K562 (cell line): ENCODE measurements around the gene SNRNP200. TPM values are rescaled to one million over a fixed set of nuclear protein-coding genes. Genes with fewer than 3 reads are reported as not detected.

Source experiments
- ATAC-seq: fragments of 200-7000 bp; cut with Tn5 transposase; 3 replicates; pipeline ENCODE4 v1.9.1; 2020; ENCODE audit warnings: moderate library complexity
- BruUV-seq: library from RNA; stranded (reverse); fragments of 400-500 nt; replicated peaks from 2 replicates; lab custom pipeline; 2021; lab: Mats Ljungman, UMichigan
- CTCF ChIA-PET: fragments of 300-600 bp; formaldehyde crosslinking; extraction: SDS; loops from one replicate; lab custom pipeline; 2021; ENCODE audit warnings: low intra/inter-chr PET ratio; lab: Yijun Ruan, JAX
- POLR2A ChIA-PET: fragments of 300-600, 350-650 bp; sonication (Branson Sonifier 250); formaldehyde crosslinking; extraction: SDS; loops from one replicate; lab custom pipeline; 2021; ENCODE audit warnings: antibody characterized with exemption, inconsistent platforms; lab: Yijun Ruan, JAX
- DNase-seq, 4 experiments: peaks; one replicate each; pipeline versions ENCODE4 v3.0.0 to v3.0.0-alpha.2; 2011 to 2018; ENCODE audit warnings: low spot score in 3 of 4, mixed read lengths in 3 of 4; ENCODE audit errors: extremely low read depth in 1 of 4
- FAIRE-seq: peaks from 2 replicates; lab custom pipeline; 2011; peaks lifted over from hg19 to GRCh38; lab: Jason Lieb, UNC
- H2AFZ ChIP-seq: 2 replicates; pipeline ENCODE4 v1.6.0; 2011; ENCODE audit warnings: low read depth, low read length, control low read depth, inconsistent platforms
- H3K27ac ChIP-seq: fragments of 200-600 bp; 3 replicates; pipeline ENCODE4 v1.8.0; 2011; ENCODE audit warnings: low read depth, mild to moderate bottlenecking, control low read depth, inconsistent platforms, low read length, moderate library complexity, mixed read lengths; ENCODE audit errors: extremely low read depth
- H3K27me3 ChIP-seq, 2 experiments: fragments of 300-600 bp in 1 of 2; 2 replicates in 1 of 2; 3 replicates in 1 of 2; pipeline versions ENCODE4 v1.6.0 to v1.8.0; 2011; ENCODE audit warnings: inconsistent platforms in 2 of 2, low read length in 2 of 2, mild to moderate bottlenecking in 1 of 2, mixed read lengths in 1 of 2, moderate library complexity in 1 of 2; ENCODE audit not compliant: control insufficient read depth in 2 of 2, insufficient read depth in 2 of 2
- H3K36me3 ChIP-seq: fragments of 300-600 bp; 3 replicates; pipeline ENCODE4 v1.8.0; 2011; ENCODE audit warnings: mild to moderate bottlenecking, low read length, inconsistent platforms; ENCODE audit not compliant: control insufficient read depth, insufficient read depth
- H3K4me1 ChIP-seq, 2 experiments: fragments of 200-600 bp in 1 of 2; replicated peaks in 1 of 2; 2 replicates in 1 of 2; 3 replicates in 1 of 2; pipeline versions ENCODE4 v1.5.1 to v1.8.0; 2011; ENCODE audit warnings: inconsistent platforms in 2 of 2, low read length in 2 of 2, mild to moderate bottlenecking in 1 of 2, mixed read lengths in 1 of 2, moderate library complexity in 1 of 2; ENCODE audit not compliant: control insufficient read depth in 2 of 2, insufficient read depth in 2 of 2
- H3K4me2 ChIP-seq: 2 replicates; pipeline ENCODE4 v1.6.1; 2011; ENCODE audit warnings: low read length, control low read depth, inconsistent platforms, mixed read lengths; ENCODE audit not compliant: insufficient read depth
- H3K4me3 ChIP-seq: fragments of 200-600 bp; sonication (generic), shearing (Covaris generic); 2 replicates; pipeline ENCODE4 v1.5.1; 2016; ENCODE audit warnings: control low read depth, inconsistent platforms
- H3K79me2 ChIP-seq: fragments of 200-600 bp; 3 replicates; pipeline ENCODE4 v1.8.0; 2011; ENCODE audit warnings: low read length, inconsistent platforms; ENCODE audit not compliant: control insufficient read depth, insufficient read depth
- H3K9ac ChIP-seq, 2 experiments: 2 replicates each; pipeline versions ENCODE4 v1.6.0 to v1.6.1; 2011; ENCODE audit warnings: low read depth in 2 of 2, low read length in 2 of 2, control low read depth in 1 of 2, inconsistent platforms in 1 of 2, mild to moderate bottlenecking in 1 of 2, mixed read lengths in 1 of 2; ENCODE audit not compliant: insufficient read depth in 1 of 2
- H3K9me1 ChIP-seq: one replicate; pipeline ENCODE4 v1.6.0; 2011; ENCODE audit warnings: inconsistent platforms, mild to moderate bottlenecking, low read length, moderate library complexity; ENCODE audit not compliant: control insufficient read depth, insufficient read depth
- H3K9me3 ChIP-seq: replicated peaks from 2 replicates; pipeline ENCODE4 v1.5.1; 2011; ENCODE audit warnings: low read depth, low read length, inconsistent platforms; ENCODE audit not compliant: control insufficient read depth, insufficient read depth
- H4K20me1 ChIP-seq: replicated peaks from 2 replicates; pipeline ENCODE4 v1.6.1; 2011; ENCODE audit warnings: low read length, inconsistent platforms, mixed read lengths; ENCODE audit not compliant: control insufficient read depth, insufficient read depth
- ARHGAP35 ChIP-seq: fragments of 450-650 bp; IDR thresholded peaks from 2 replicates; pipeline ENCODE4 v1.6.1; 2018; ENCODE audit not compliant: partially characterized antibody
- C11orf30 ChIP-seq: fragments of 450-650 bp; IDR thresholded peaks from 2 replicates; pipeline ENCODE4 v1.6.1; 2016; ENCODE audit warnings: low read depth, mild to moderate bottlenecking
- FOXO4 ChIP-seq: fragments of 450-650 bp; formaldehyde crosslinking; IDR thresholded peaks from 2 replicates; pipeline ENCODE4 v1.4.0; 2020; ENCODE audit warnings: mild to moderate bottlenecking, moderate library complexity
- HDAC1 ChIP-seq, 2 experiments: fragments of 450-650 bp; IDR thresholded peaks; 2 replicates each; pipeline ENCODE4 v1.6.1; 2016 to 2017; ENCODE audit warnings: inconsistent platforms in 1 of 2, mild to moderate bottlenecking in 1 of 2, moderate library complexity in 1 of 2
- MEIS2 ChIP-seq: fragments of 450-650 bp; IDR thresholded peaks from 2 replicates; pipeline ENCODE4 v1.6.1; 2014; ENCODE audit warnings: mild to moderate bottlenecking; ENCODE audit not compliant: partially characterized antibody
- NFE2 ChIP-seq: IDR thresholded peaks from 2 replicates; pipeline ENCODE4 v1.6.1; 2014; ENCODE audit warnings: antibody characterized with exemption, low read depth
- RUNX1 ChIP-seq: sonication (generic); IDR thresholded peaks from 2 replicates; pipeline ENCODE4 v1.6.1; 2016; ENCODE audit warnings: antibody characterized with exemption, low read depth
- ZNF316 ChIP-seq: fragments of 450-650 bp; IDR thresholded peaks from 2 replicates; pipeline ENCODE4 v1.6.1; 2016
- WGBS: fragments of 100-300 bp; shearing (Covaris generic); methylation state at CpG from one replicate; pipeline ENCODE4 v1.1.6; 2016; ENCODE audit warnings: low coverage, mixed read lengths; ENCODE audit not compliant: insufficient coverage; ENCODE audit errors: missing lambda C conversion rate; 5-methylcytosine and 5-hydroxymethylcytosine counted together
- in situ Hi-C: fragments of 300-500 bp; cut with MboI; formaldehyde crosslinking; loops from 4 replicates; pipeline ENCODE4 v1.15.0; 2018; ENCODE audit warnings: inconsistent platforms, mixed read lengths
- intact Hi-C: fragments of 100-400 bp; cut with micrococcal nuclease; formaldehyde crosslinking; loops from 2 replicates; pipeline ENCODE4 v1.14.2; 2022
- polyA plus RNA-seq, 8 experiments: library from polyadenylated mRNA; depleted of rRNA in 4 of 8; stranded (reverse) in 5 of 8; unstranded in 3 of 8; fragments of >200 nt; fragmentation: Nextera tagmentation in 2 of 8; fragmentation: Illumina TruSeq in 1 of 8; extraction: Ambion mirVana in 2 of 8; extraction: Trizol in 1 of 8; gene quantifications; 2 replicates each; pipeline versions ENCODE4 v1.2.1 to v1.2.3, GENCODE V29; 2011 to 2014; ENCODE audit warnings: inconsistent platforms in 1 of 8, missing spikeins in 1 of 8
- total RNA-seq, 7 experiments: library from RNA; depleted of rRNA in 6 of 7; stranded (reverse); fragments of >200 nt in 6 of 7; fragmentation: Illumina TruSeq in 2 of 7; extraction: Trizol in 2 of 7; gene quantifications; 2 replicates each; pipeline versions ENCODE4 v1.2.1 to v1.2.3, GENCODE V29; 2011 to 2021; ENCODE audit warnings: low replicate concordance in 1 of 7
- TF ChIP-seq, protein P1 (sequence below), 2 experiments: fragments of 450-650 bp in 1 of 2; sonication (generic) in 1 of 2; formaldehyde crosslinking in 1 of 2; IDR thresholded peaks in 1 of 2; conservative IDR thresholded peaks in 1 of 2; 2 replicates each; pipeline versions ENCODE4 v1.6.1 to v1.8.1; 2016 to 2023; ENCODE audit warnings: mild to moderate bottlenecking in 2 of 2, moderate library complexity in 2 of 2, inconsistent platforms in 1 of 2, missing genetic modification reagents in 1 of 2
- TF ChIP-seq, protein P2 (sequence below): fragments of 450-650 bp; IDR thresholded peaks from 2 replicates; pipeline ENCODE4 v1.6.1; 2016
- TF ChIP-seq, protein P3 (sequence below), 2 experiments: IDR thresholded peaks in 1 of 2; conservative IDR thresholded peaks in 1 of 2; 2 replicates each; pipeline ENCODE4 v1.6.1; 2016; ENCODE audit warnings: low read depth in 2 of 2, mild to moderate bottlenecking in 1 of 2, missing compliant biosample characterization in 1 of 2, missing genetic modification characterization in 1 of 2, moderate library complexity in 1 of 2

Gene SNRNP200
- total and polyA plus RNA-seq, 9 of the 15 experiments (the other 6 are each of a cell fraction or from before 2014, with no cell fraction given): 76.1 to 231 (median 155) TPM

DNA sequence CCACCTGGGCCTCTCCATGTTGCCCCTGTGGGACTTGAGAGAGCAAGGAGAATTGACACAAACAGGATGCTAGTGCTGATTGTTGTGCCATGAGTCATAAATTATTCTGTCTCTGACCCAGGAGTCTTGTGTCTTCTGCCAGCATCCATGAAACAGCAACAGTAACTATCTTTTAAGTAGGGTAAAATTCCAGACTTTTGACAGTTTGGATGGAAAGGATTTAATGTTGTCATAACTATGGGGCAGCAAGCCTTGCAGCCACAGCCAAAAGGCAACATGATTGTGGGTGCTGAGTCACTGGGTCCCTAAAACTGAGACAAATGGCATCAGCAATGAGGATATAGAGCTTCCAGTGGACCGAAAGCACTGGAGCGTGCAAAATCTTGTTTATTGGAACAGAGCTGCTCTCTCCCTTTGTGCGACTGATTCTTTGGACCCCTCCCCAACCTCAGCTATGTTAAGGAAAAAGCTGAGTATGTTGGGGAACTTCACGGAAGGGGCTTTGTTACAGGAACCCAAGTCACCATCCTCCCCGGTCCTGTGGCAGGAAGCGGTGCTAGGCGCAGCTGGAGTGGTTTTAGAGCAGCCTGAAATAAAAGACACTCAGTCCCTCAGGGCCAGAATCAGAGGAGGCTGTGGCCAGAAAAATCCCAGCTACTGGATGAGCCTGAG is 10.2 kb upstream of the SNRNP200 start:
- 50% methylated on average over 7 of the region's 7 CpGs for WGBS
- no peak overlapping the region for H3K27ac ChIP-seq
- intact Hi-C loops (no loop called here), in situ Hi-C loops (no loop called here)
- no peak overlapping the region for H2AFZ ChIP-seq
- no peaks in the 10 kb centered on the region for H3K27me3 ChIP-seq
- ChIA-PET POLR2A (interaction anchor here (0.6 to 2.7 kb wide), 4 partner anchors 10 to 47 kb away, joined by 3 to 8 read pairs (median 4); partner anchors contain the start of genes ITPRIPL1 and NCAPH), CTCF (no interaction called here)
- H3K9ac ChIP-seq: peak overlapping the region in 1 of 2 experiments; percentile 28; a peak in 1 of 4 replicates
- no peaks in the 10 kb centered on the region for H3K9me1 ChIP-seq
- no peaks in the 10 kb centered on the region for H3K79me2 ChIP-seq
- FAIRE-seq: peak; percentile 51
- DNase-seq: no peak
- no peak overlapping the region for H3K4me2 ChIP-seq
- H3K4me3 ChIP-seq: no peak overlapping the region
- no peaks in the 10 kb centered on the region for H3K36me3 ChIP-seq
- no TSS peak for BruUV-seq
- peaks cover 0 to 6% of the 10 kb centered on the region in 2 experiments; a peak in 2 of 5 replicates for H3K4me1 ChIP-seq
- no peaks in the 10 kb centered on the region for H3K9me3 ChIP-seq
- no peak for ATAC-seq
- no peaks in the 10 kb centered on the region for H4K20me1 ChIP-seq
- TF ChIP-seq HDAC1 (IDR thresholded peaks at IDR 0.05) (no peak), ZNF316 (0 out of 2 replicates have a peak, but pooled peaks have one; percentile 18), FOXO4 (CRISPR knock-in tag) (no peak), RUNX1 (no peak), NFE2 (peak; percentile 68), ARHGAP35 (no peak), C11orf30 (peak; percentile 29; the same call in 1 of the 2 replicates), MEIS2 (peak; percentile 77)
- TF ChIP-seq, protein P1, sequence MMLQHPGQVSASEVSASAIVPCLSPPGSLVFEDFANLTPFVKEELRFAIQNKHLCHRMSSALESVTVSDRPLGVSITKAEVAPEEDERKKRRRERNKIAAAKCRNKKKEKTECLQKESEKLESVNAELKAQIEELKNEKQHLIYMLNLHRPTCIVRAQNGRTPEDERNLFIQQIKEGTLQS (IDR thresholded peaks at IDR 0.05): 0 out of 2 replicates have a peak, but pooled peaks have one; percentile 18
- TF ChIP-seq, protein P1 (CRISPR knock-in tag; conservative IDR thresholded peaks at IDR 0.05): no peak
- TF ChIP-seq, protein P2, sequence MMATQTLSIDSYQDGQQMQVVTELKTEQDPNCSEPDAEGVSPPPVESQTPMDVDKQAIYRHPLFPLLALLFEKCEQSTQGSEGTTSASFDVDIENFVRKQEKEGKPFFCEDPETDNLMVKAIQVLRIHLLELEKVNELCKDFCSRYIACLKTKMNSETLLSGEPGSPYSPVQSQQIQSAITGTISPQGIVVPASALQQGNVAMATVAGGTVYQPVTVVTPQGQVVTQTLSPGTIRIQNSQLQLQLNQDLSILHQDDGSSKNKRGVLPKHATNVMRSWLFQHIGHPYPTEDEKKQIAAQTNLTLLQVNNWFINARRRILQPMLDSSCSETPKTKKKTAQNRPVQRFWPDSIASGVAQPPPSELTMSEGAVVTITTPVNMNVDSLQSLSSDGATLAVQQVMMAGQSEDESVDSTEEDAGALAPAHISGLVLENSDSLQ: peak; percentile 66
- TF ChIP-seq, protein P3, sequence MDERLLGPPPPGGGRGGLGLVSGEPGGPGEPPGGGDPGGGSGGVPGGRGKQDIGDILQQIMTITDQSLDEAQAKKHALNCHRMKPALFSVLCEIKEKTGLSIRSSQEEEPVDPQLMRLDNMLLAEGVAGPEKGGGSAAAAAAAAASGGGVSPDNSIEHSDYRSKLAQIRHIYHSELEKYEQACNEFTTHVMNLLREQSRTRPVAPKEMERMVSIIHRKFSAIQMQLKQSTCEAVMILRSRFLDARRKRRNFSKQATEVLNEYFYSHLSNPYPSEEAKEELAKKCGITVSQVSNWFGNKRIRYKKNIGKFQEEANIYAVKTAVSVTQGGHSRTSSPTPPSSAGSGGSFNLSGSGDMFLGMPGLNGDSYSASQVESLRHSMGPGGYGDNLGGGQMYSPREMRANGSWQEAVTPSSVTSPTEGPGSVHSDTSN (CRISPR knock-in tag; IDR thresholded peaks at IDR 0.05; ENCODE audit: low read depth): no peak
- TF ChIP-seq, protein P3 (tag; conservative IDR thresholded peaks at IDR 0.05; ENCODE audit: low read depth): peak; percentile 82
